ENCODE data around the gene ATP1A4. TPM values are rescaled to one million over a fixed set of nuclear protein-coding genes. Genes with fewer than 3 reads are reported as not detected.

ATP1A4 gene
- total RNA-seq, 1 experiment from 2014 or later = not detected

GRCh38 chr1:160128636-160129035 is 22.8 kb upstream of the ATP1A4 start:
- ChIA-PET CTCF (no interaction called here), POLR2A (no interaction called here)
- no peak for DNase-seq (ENCODE audit: low read depth, low spot score)
- no peak for ATAC-seq
- TF ChIP-seq TCF7L2 (IDR thresholded peaks at IDR 0.05; ENCODE audit: low read depth, low read length) = no peak
- TF ChIP-seq POLR2AphosphoS5 (IDR thresholded peaks at IDR 0.05; ENCODE audit: low read depth, low read length) = no peak
- TF ChIP-seq, protein P1, sequence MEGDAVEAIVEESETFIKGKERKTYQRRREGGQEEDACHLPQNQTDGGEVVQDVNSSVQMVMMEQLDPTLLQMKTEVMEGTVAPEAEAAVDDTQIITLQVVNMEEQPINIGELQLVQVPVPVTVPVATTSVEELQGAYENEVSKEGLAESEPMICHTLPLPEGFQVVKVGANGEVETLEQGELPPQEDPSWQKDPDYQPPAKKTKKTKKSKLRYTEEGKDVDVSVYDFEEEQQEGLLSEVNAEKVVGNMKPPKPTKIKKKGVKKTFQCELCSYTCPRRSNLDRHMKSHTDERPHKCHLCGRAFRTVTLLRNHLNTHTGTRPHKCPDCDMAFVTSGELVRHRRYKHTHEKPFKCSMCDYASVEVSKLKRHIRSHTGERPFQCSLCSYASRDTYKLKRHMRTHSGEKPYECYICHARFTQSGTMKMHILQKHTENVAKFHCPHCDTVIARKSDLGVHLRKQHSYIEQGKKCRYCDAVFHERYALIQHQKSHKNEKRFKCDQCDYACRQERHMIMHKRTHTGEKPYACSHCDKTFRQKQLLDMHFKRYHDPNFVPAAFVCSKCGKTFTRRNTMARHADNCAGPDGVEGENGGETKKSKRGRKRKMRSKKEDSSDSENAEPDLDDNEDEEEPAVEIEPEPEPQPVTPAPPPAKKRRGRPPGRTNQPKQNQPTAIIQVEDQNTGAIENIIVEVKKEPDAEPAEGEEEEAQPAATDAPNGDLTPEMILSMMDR (IDR thresholded peaks at IDR 0.05) = no peak
- TF ChIP-seq, protein P2, sequence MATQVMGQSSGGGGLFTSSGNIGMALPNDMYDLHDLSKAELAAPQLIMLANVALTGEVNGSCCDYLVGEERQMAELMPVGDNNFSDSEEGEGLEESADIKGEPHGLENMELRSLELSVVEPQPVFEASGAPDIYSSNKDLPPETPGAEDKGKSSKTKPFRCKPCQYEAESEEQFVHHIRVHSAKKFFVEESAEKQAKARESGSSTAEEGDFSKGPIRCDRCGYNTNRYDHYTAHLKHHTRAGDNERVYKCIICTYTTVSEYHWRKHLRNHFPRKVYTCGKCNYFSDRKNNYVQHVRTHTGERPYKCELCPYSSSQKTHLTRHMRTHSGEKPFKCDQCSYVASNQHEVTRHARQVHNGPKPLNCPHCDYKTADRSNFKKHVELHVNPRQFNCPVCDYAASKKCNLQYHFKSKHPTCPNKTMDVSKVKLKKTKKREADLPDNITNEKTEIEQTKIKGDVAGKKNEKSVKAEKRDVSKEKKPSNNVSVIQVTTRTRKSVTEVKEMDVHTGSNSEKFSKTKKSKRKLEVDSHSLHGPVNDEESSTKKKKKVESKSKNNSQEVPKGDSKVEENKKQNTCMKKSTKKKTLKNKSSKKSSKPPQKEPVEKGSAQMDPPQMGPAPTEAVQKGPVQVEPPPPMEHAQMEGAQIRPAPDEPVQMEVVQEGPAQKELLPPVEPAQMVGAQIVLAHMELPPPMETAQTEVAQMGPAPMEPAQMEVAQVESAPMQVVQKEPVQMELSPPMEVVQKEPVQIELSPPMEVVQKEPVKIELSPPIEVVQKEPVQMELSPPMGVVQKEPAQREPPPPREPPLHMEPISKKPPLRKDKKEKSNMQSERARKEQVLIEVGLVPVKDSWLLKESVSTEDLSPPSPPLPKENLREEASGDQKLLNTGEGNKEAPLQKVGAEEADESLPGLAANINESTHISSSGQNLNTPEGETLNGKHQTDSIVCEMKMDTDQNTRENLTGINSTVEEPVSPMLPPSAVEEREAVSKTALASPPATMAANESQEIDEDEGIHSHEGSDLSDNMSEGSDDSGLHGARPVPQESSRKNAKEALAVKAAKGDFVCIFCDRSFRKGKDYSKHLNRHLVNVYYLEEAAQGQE (IDR thresholded peaks at IDR 0.05; ENCODE audit: insufficient read depth in 1 of 2, low read depth in 2 of 2, low read length in 1 of 2) = no peak
- TF ChIP-seq SIN3A (IDR thresholded peaks at IDR 0.05; ENCODE audit: borderline replicate concordance, insufficient read depth, low read depth, low read length) = no peak
- no peak overlapping the region for H3K4me3 ChIP-seq (ENCODE audit: low read depth in 2 of 2, low read length in 2 of 2)
- H3K36me3 ChIP-seq (ENCODE audit: control insufficient read depth, insufficient read depth, low read length) = no peaks in the 10 kb centered on the region
- intact Hi-C loops (cut with micrococcal nuclease; ENCODE audit: unreplicated experiment) = no loop called here
- in situ Hi-C loops (cut with HindIII; ENCODE audit: low pct_unique_long_range_greater_than_20kb, low sequenced_read_pairs) = no loop called here
- no peak overlapping the region for H3K27ac ChIP-seq (ENCODE audit: low read length)
- no peaks in the 10 kb centered on the region for H3K9me3 ChIP-seq (ENCODE audit: control insufficient read depth, insufficient read depth, low read depth, low read length)
- H3K4me1 ChIP-seq (ENCODE audit: control insufficient read depth, insufficient read depth, low read length) = no peaks in the 10 kb centered on the region
- H3K27me3 ChIP-seq (ENCODE audit: control insufficient read depth, insufficient read depth, low read length) = no peaks in the 10 kb centered on the region
- no TSS peak for BruUV-seq (replicated peaks)

DNA sequence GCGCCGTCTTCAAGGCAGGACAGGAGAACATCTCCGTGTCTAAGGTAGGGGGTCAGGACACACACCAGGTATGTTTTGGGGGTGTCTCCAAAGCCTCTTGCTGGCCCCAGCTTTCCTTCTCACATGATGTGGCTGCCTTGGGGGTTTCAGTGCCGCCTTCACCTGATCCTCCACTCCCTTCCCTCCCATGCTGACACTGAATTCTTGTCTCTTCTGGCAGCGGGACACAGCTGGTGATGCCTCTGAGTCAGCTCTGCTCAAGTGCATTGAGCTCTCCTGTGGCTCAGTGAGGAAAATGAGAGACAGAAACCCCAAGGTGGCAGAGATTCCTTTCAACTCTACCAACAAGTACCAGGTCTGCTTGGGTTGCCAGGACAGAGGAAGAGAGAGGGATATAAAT is 22.4 kb upstream of the ATP1A4 start:
- no TSS peak for BruUV-seq (replicated peaks)
- no peaks in the 10 kb centered on the region for H3K4me1 ChIP-seq (ENCODE audit: control insufficient read depth, insufficient read depth, low read length)
- no peak for ATAC-seq
- ChIA-PET POLR2A (no interaction called here), CTCF (no interaction called here)
- in situ Hi-C loops (cut with HindIII; ENCODE audit: low pct_unique_long_range_greater_than_20kb, low sequenced_read_pairs) = no loop called here
- H3K36me3 ChIP-seq (ENCODE audit: control insufficient read depth, insufficient read depth, low read length) = no peaks in the 10 kb centered on the region
- no peak overlapping the region for H3K4me3 ChIP-seq (ENCODE audit: low read depth in 2 of 2, low read length in 2 of 2)
- no peaks in the 10 kb centered on the region for H3K27me3 ChIP-seq (ENCODE audit: control insufficient read depth, insufficient read depth, low read length)
- no peaks in the 10 kb centered on the region for H3K9me3 ChIP-seq (ENCODE audit: control insufficient read depth, insufficient read depth, low read depth, low read length)
- intact Hi-C loops (cut with micrococcal nuclease; ENCODE audit: unreplicated experiment) = no loop called here
- TF ChIP-seq TCF7L2 (IDR thresholded peaks at IDR 0.05; ENCODE audit: low read depth, low read length) (no peak), POLR2AphosphoS5 (IDR thresholded peaks at IDR 0.05; ENCODE audit: low read depth, low read length) (no peak), SIN3A (IDR thresholded peaks at IDR 0.05; ENCODE audit: borderline replicate concordance, insufficient read depth, low read depth, low read length) (no peak)
- TF ChIP-seq, protein P1 (IDR thresholded peaks at IDR 0.05) = no peak
- TF ChIP-seq, protein P2 (IDR thresholded peaks at IDR 0.05; ENCODE audit: insufficient read depth in 1 of 2, low read depth in 2 of 2, low read length in 1 of 2) = no peak
- H3K27ac ChIP-seq (ENCODE audit: low read length) = no peak overlapping the region
- DNase-seq (ENCODE audit: low read depth, low spot score) = no peak

Data from Panc1 (cell line).